ENCODE data around the gene FNDC3B.

GRCh38 chr3:172247525-172248274, 208.3 kb downstream of the FNDC3B start:
- TF ChIP-seq, protein P1, sequence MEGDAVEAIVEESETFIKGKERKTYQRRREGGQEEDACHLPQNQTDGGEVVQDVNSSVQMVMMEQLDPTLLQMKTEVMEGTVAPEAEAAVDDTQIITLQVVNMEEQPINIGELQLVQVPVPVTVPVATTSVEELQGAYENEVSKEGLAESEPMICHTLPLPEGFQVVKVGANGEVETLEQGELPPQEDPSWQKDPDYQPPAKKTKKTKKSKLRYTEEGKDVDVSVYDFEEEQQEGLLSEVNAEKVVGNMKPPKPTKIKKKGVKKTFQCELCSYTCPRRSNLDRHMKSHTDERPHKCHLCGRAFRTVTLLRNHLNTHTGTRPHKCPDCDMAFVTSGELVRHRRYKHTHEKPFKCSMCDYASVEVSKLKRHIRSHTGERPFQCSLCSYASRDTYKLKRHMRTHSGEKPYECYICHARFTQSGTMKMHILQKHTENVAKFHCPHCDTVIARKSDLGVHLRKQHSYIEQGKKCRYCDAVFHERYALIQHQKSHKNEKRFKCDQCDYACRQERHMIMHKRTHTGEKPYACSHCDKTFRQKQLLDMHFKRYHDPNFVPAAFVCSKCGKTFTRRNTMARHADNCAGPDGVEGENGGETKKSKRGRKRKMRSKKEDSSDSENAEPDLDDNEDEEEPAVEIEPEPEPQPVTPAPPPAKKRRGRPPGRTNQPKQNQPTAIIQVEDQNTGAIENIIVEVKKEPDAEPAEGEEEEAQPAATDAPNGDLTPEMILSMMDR (IDR thresholded peaks at IDR 0.05 in 8 of 11, conservative IDR thresholded peaks at IDR 0.05 in 3 of 11) = no peak
- no peak for TF ChIP-seq POLR2AphosphoS5 (IDR thresholded peaks at IDR 0.05)
- no peak for TF ChIP-seq POLR2A (IDR thresholded peaks at IDR 0.05)
